Measurements from ENCODE around the gene DDX41.
A peak's percentile ranks its signal among the peaks of the same experiment; 100 is the strongest.

The DDX41 gene

GRCh38 chr5:177483042-177483441, 33.7 kb downstream of the DDX41 start:
- no peak for DNase-seq

- peak; percentile 27 for DNase-seq
These were observed 34.4 kb downstream of the DDX41 start for GRCh38 chr5:177482359-177482795.

- no peak for DNase-seq
These were observed 37.0 kb downstream of the DDX41 start for GRCh38 chr5:177479774-177480173.

- DNase-seq, result no peak
These were observed 37.8 kb downstream of the DDX41 start for GRCh38 chr5:177478711-177479646.

GRCh38 chr5:177477701-177478477, 38.9 kb downstream of the DDX41 start:
- no peak for DNase-seq

GRCh38 chr5:177476531-177477233, 40.1 kb downstream of the DDX41 start:
- peak; percentile 76 for DNase-seq

GRCh38 chr5:177475563-177476427, 41.0 kb downstream of the DDX41 start:
- no peak for DNase-seq

- DNase-seq, result no peak
These were observed 41.8 kb downstream of the DDX41 start for GRCh38 chr5:177474846-177475562.

- DNase-seq, result no peak
These were observed 42.7 kb downstream of the DDX41 start for GRCh38 chr5:177474002-177474476.

- peak; percentile 74 for DNase-seq
These were observed 43.2 kb downstream of the DDX41 start, which contains the start of gene DBN1 for GRCh38 chr5:177473443-177474001. Gene DBN1 (minus strand): TSS chr5:177473634. CDS start chr5:177473521, 113 bp downstream.

GRCh38 chr5:177472460-177473442, 44.0 kb downstream of the DDX41 start:
- peak; percentile 56 for DNase-seq

- DNase-seq, result peak; percentile 58
These were observed 45.0 kb downstream of the DDX41 start for GRCh38 chr5:177471610-177472356.

- peak; percentile 73 for DNase-seq
These were observed 45.8 kb downstream of the DDX41 start for GRCh38 chr5:177470759-177471536.

GRCh38 chr5:177469750-177470525, 46.8 kb downstream of the DDX41 start:
- DNase-seq, result no peak

GRCh38 chr5:177468685-177469628, 47.8 kb downstream of the DDX41 start:
- DNase-seq, result peak; percentile 84

GRCh38 chr5:177468329-177468684, 48.5 kb downstream of the DDX41 start:
- DNase-seq, result no peak

Measured in fibroblast of skin of back (primary cell).